DMS79 (cell line): ENCODE measurements around the gene PBLD.
"Not testable (repeated sequence)": the region's sequence is repeated elsewhere in the genome, so short reads cannot be mapped to it uniquely, and the experiment has no call there.

Experiments
- DNase-seq: peaks from one replicate; lab custom pipeline; 2025; lab: John Stamatoyannopoulos, UW

PBLD gene

GRCh38 chr10:68278906-68279753, 53.6 kb downstream of the PBLD start:
- not testable (repeated sequence) for DNase-seq

DNA sequence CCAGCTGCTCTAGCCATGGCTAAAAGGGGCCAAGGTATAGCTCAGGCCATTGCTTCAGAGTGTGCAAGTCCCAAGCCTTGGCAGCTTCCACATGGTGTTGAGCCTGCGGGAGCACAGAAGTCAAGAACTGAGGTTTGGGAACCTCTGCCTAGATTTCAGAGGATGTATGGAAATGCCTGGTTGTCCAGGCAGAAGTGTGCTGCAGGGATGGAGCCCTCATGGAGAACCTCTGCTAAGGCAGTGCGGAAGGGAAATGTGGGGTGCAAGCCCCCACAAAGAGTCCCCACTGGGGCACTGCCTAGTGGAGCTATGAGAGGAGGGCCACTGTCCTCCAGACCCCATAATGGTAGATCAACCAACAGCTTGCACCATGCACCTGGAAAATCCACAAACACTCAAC, 54.9 kb downstream of the PBLD start:
- DNase-seq, result not testable (repeated sequence)

DNA sequence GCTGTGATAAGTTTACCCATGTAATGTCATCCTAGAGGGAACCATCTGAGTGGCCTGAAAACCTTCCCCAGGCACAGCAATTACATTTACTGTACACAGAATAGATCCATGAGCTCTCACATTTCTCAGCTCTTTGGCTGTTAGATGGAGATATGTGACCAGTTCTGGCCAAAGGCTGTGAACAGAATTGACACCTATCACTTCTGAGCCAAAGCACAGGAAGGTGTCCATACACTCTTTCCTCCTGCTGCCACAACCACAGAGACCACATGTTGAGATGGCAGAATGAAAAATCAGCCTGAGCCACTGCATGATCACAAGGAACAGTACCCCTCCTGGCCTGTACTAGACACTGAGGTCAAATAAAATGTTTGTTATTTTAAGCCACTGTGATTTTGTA, 56.5 kb downstream of the PBLD start:
- no peak for DNase-seq

DNA sequence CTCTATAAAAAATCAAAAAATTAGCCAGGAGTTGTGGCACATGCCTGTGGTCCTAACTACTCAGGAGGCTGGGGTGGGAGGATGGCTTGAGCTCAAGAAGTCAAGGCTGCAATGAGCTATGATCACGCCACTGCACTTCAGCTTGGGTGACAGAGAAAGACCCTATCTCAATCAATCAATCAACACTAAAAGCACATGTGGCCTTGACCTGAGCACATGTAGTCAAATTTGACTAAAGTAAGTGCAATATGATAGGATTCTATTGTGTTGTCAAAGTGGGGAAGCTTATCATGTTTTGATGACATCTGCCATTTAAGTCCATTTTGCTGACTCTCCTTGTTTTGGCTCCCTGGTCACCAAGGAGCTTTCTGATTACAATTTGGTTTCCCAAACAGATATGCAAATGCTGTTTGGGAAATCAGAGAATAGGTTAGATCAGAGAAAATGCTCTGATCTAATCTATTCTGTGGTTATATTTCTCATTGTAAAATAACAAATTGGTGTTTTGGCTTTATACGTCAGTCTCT, 57.1 kb downstream of the PBLD start:
- DNase-seq, result no peak

DNA sequence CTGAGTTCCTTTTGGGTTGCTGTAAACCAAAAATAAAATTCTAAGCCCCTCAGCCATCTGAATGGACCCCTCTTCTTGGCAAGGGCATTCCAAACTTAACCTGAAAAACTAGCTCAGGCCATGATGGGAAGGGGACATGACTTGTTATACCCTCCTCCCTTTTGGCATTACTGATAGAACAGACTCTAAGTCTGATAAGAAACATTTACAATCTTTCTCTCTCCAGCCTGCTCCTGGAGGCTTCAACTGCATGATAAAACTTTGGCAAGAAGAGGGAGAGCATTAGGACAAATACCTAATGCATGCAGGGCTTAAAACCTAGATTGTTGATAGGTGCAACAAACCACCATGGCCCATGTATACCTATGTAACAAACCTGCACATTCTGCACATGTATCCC, 59.9 kb downstream of the PBLD start:
- DNase-seq, result no peak

- DNase-seq, result no peak
Measured at GRCh38 chr10:68271196-68271882, 61.4 kb downstream of the PBLD start.

DNA sequence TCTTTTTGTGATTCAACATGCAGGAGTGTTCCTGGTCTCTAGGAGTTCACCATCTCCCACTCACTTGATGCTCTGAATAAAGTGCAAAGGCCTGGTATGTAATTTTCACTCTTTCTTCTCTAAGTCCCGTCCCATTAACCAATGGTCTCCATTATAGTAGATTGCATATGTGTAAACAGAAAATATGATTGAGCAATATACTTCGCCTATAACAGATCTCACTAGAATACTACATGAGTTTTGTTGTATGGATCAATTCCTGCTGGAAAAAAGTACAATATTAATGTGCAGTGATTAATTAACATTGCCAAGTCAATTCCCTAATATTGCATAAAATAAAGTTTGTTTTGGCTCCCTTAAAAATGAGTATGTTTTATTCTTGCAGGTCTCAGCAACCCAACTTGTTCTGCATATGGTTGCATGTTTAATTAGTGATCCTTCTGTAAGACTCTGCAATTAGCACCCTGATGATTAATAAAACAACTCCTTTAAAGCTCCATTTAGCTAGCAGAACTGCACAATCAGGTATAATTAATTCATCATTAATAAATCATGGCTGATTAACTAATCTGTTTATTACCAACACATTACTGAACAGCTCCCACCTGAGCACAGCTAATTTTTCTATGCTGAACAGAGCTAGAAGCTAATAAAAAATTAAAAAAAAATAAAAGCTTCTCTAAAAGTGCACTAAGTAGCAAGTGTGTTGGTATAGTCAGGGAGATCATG, 63.0 kb downstream of the PBLD start:
- DNase-seq, result no peak

- no peak for DNase-seq
Measured at GRCh38 chr10:68261132-68261856, 71.4 kb downstream of the PBLD start.

GRCh38 chr10:68253346-68253745, 79.4 kb downstream of the PBLD start:
- DNase-seq, result no peak

- no peak for DNase-seq
Measured at GRCh38 chr10:68251625-68252495, 80.9 kb downstream of the PBLD start.

- no peak for DNase-seq
Measured at GRCh38 chr10:68251151-68251550, 81.6 kb downstream of the PBLD start.

GRCh38 chr10:68249297-68249696, 83.4 kb downstream of the PBLD start:
- DNase-seq, result no peak

GRCh38 chr10:68247931-68248330, 84.8 kb downstream of the PBLD start:
- DNase-seq, result no peak

GRCh38 chr10:68246397-68246796, 86.3 kb downstream of the PBLD start:
- DNase-seq, result not testable (repeated sequence)

- no peak for DNase-seq
Measured at GRCh38 chr10:68242051-68242450, 90.7 kb downstream of the PBLD start.

DNA sequence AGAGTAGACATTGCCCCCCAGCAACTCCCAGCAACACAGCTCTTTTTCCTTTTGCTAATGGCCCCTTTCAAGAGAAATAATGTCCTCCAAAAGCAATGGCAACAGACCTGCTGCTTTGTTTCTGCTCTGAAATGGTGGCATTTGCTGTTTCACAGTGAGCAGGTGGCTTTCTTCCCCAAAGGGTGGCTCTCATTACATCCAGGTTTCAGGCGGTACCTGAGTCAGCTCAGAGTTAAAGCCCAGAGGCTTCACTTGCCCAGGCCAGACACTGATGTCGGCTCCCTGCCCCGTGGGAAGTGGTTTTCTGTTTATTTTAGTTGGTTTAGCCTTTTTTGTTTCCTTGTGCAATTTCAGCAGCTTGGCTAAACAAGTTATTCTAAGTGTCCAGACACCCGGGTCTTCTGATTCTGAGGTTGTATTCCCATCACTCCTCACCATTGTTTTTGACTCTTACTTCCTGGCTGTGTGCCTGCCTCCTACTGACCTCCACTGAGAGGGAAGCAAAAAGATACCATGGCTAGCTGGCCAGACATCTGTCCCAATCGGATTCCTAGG, 93.1 kb downstream of the PBLD start:
- DNase-seq, result no peak

DNA sequence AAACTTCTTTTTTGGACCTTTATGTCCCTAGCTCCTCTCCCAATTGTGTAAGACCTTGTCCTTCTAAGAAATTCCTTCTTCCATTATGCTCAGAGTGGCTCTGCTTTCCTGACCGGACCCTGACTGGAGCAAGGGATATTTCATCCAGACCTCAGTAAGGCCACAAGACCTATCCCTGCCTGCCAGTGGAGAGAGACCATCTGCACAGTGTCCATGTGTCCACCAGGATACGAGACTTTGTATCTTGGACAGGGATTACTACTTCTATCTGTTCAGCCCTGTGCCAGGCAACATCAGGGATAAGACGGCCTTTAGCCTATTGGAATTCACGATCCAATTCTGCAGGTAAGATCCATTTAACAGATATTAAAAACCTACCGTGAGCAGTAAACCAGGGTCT, 93.7 kb downstream of the PBLD start:
- DNase-seq, result no peak

DNA sequence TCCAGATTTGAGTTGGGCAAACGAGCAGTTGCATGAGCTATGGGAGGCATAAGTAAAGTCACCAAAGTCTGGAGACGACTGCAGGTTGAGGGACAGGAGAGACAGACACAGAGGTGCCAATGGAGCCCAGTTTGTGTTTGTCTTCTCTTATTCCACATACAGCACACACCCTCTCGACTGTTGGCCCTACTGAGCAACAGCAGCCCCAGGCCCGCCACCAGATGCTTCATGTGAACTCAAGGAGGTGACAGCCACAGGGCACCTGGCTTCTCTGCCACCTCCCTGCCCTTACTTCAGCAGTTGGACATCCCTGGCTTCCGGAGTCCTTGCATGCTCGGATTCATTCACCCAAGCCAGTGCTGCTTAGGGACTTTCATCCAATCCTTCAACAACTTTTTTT, 94.4 kb downstream of the PBLD start:
- no peak for DNase-seq

DNA sequence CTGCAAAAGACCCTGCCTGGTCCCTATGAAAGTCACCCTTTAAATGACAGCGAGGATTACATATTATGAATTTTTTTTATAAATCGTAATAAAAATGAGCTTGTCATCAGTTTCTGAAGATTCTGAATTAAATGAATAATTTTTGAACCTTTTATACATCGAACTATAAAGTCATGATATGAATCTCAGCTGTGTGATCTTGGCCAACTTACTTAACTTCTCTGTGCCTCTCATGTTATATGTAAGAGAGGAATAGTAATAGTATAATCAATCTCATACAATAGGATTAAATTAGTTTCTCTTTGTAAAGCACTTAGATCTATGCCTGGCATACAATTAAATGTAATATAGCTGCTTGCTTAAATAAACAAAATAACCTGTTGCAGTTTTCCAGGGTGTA, 95.6 kb downstream of the PBLD start:
- DNase-seq, result no peak

DNA sequence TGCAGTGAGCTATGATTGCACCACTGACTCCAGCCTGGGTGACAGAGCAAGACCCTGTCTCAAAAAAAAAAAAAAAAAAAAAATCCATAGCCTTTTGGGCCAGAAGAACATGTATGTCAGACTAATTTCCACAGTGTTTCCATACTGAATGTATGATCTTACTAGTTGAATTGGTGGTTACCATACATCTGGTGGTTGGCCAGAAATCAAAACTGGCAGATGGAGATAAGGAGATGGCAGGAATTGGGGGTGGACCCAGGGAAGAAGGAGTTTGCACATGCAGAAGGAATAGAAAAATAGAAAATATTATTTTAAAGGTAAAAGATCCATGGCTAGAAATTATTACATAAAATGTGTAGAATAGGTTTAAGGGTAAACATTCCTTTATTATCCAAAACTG, 97.1 kb downstream of the PBLD start:
- no peak for DNase-seq

DNA sequence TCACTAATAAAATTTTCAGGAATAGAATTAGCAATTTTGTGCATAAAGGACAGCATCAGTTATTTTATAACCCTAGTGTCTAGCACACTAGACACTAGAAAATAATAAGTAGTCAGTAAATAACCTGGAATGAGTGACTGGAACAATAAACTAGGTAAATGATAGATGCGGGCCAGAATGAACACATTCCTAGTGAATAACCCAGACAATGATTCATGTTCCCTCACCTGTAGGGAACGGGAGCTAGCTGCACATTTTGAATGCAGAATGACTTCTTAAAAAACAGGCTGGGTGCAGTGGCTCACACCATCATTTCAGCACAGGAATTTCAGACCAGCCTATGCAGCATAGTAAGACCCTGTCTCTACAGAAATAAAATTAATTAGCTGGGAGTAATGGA, 97.6 kb downstream of the PBLD start:
- DNase-seq, result no peak
